Motor neuron (in vitro differentiated cells): ENCODE results near the gene RBPJL. TPM values are rescaled to one million over a fixed set of nuclear protein-coding genes. Genes with fewer than 3 reads are reported as not detected.

ENCODE experiments used
- ATAC-seq, 8 experiments: fragments of 200-7000 bp; cut with Tn5 transposase; replicated peaks in 6 of 8; 2 replicates each; pipeline ENCODE4 v1.8.0; 2021; ENCODE audit warnings: mild to moderate bottlenecking in 8 of 8, moderate library complexity in 8 of 8
- H3K27ac ChIP-seq, 2 donors: fragments of 250-450 bp; sonication (Bioruptor Pico); 2 replicates each; pipeline ENCODE4 v1.9.0; 2021; ENCODE audit warnings: antibody characterized with exemption in 2 of 2, mild to moderate bottlenecking in 2 of 2, moderate library complexity in 1 of 2
- H3K4me1 ChIP-seq, 2 donors: fragments of 250-450 bp; sonication (Bioruptor Pico); replicated peaks in 1 of 2; 2 replicates each; pipeline ENCODE4 v1.6.1; 2021; ENCODE audit warnings: antibody characterized with exemption in 2 of 2, mild to moderate bottlenecking in 2 of 2, moderate library complexity in 1 of 2
- H3K4me3 ChIP-seq, 5 donors: fragments of 250-450 bp; sonication (Bioruptor Pico); 2 replicates each; pipeline ENCODE4 v1.9.0; 2021; ENCODE audit warnings: antibody characterized with exemption in 5 of 5, mild to moderate bottlenecking in 5 of 5, moderate library complexity in 4 of 5
- WGBS, 10 experiments: fragments of 450-650 bp; shearing (Covaris generic); methylation state at CpG; one replicate each; pipeline ENCODE4 v1.0.0; 2022; 5-methylcytosine and 5-hydroxymethylcytosine counted together
- in situ Hi-C, 9 experiments: fragments of 400-800 bp; cut with MboI; loops; one replicate each; pipeline ENCODE4 v1.15.0; 2021; ENCODE audit warnings: low sequenced_read_pairs in 9 of 9, low pct_unique_long_range_greater_than_20kb in 2 of 9; ENCODE audit not compliant: unreplicated experiment in 9 of 9
- total RNA-seq, 8 experiments: library from RNA; unstranded; fragments of 300-600 nt; gene quantifications; 2 replicates each; pipeline versions ENCODE4 v1.2.3 to v1.2.4, GENCODE V29; 2022

RBPJL gene
- total RNA-seq, 8 experiments from 2014 or later, result 0.62 TPM; not detected in 7

GRCh38 chr20:45311589-45312211 is 5.1 kb downstream of the RBPJL start:
- 4 to 63% (median 29%) methylated on average over 3 to 12 of the region's 45 CpGs; no CpG with 5 or more reads in 4 of the 10 experiments for WGBS, 10 experiments
- Histone ChIP-seq H3K4me3 (no peak overlapping the region), H3K27ac (no peak overlapping the region), H3K4me1 (no peaks in the 10 kb centered on the region)
- in situ Hi-C loops, result loop anchor here in 3 of 9 experiments (25.0 kb wide), 2 partner anchors 126 to 451 kb away; no protein-coding TSS in a partner anchor
- peak; percentile 43 to 93 (median 74) for ATAC-seq

GRCh38 chr20:45312241-45312640 is 5.6 kb downstream of the RBPJL start:
- WGBS, 10 experiments, result no CpG with 5 or more reads among the region's 21 CpGs
- no peak for ATAC-seq
- in situ Hi-C loops, result loop anchor here in 3 of 9 experiments (25.0 kb wide), 2 partner anchors 125 to 450 kb away; no protein-coding TSS in a partner anchor
- Histone ChIP-seq H3K4me1 (no peaks in the 10 kb centered on the region), H3K4me3 (no peak overlapping the region), H3K27ac (no peak overlapping the region)

GRCh38 chr20:45313065-45313695 is 6.5 kb downstream of the RBPJL start:
- no peaks in the 10 kb centered on the region for H3K4me1 ChIP-seq
- in situ Hi-C loops, result loop anchor here in 3 of 9 experiments (25.0 kb wide), 2 partner anchors 124 to 449 kb away; no protein-coding TSS in a partner anchor
- 40 to 100% (median 84%) methylated on average over 1 to 6 of the region's 8 CpGs; no CpG with 5 or more reads in 3 of the 10 experiments for WGBS, 10 experiments
- no peak overlapping the region for H3K27ac ChIP-seq
- no peak for ATAC-seq
- H3K4me3 ChIP-seq, result no peak overlapping the region

- no peaks in the 10 kb centered on the region for H3K4me1 ChIP-seq
- in situ Hi-C loops, result loop anchor here in 3 of 9 experiments (25.0 kb wide), 2 partner anchors 123 to 448 kb away; no protein-coding TSS in a partner anchor
- no peak overlapping the region for H3K27ac ChIP-seq
- WGBS, 10 experiments, result 70 to 87% (median 80%) methylated on average over 2 to 7 of the region's 11 CpGs; no CpG with 5 or more reads in 7 of the 10 experiments
- no peak for ATAC-seq
- no peak overlapping the region for H3K4me3 ChIP-seq
Observed at GRCh38 chr20:45313943-45314342, 7.3 kb downstream of the RBPJL start.

- Histone ChIP-seq H3K27ac (no peak overlapping the region), H3K4me3 (no peak overlapping the region), H3K4me1 (no peaks in the 10 kb centered on the region)
- no peak for ATAC-seq
- in situ Hi-C loops, result loop anchor here in 3 of 9 experiments (25.0 kb wide), 2 partner anchors 122 to 447 kb away; no protein-coding TSS in a partner anchor
- WGBS, 10 experiments, result 60 to 100% (median 88%) methylated on average over 1 to 4 of the region's 4 CpGs
Observed at GRCh38 chr20:45315672-45316071, 9.0 kb downstream of the RBPJL start.

- WGBS, 10 experiments, result 10 to 100% (median 87%) methylated on average over 2 to 9 of the region's 71 CpGs; no CpG with 5 or more reads in 2 of the 10 experiments
- no peaks in the 10 kb centered on the region for H3K4me1 ChIP-seq
- no peak overlapping the region for H3K27ac ChIP-seq
- H3K4me3 ChIP-seq, result no peak overlapping the region
- in situ Hi-C loops, result loop anchor here in 3 of 9 experiments (25.0 kb wide), 2 partner anchors 121 to 446 kb away; no protein-coding TSS in a partner anchor
- ATAC-seq, result no peak
Observed at GRCh38 chr20:45316150-45317080, 9.8 kb downstream of the RBPJL start.

GRCh38 chr20:45317826-45318225 is 11.2 kb downstream of the RBPJL start:
- in situ Hi-C loops, result loop anchor here in 3 of 9 experiments (25.0 kb wide), 2 partner anchors 119 to 444 kb away; no protein-coding TSS in a partner anchor
- H3K27ac ChIP-seq, result no peak overlapping the region

GRCh38 chr20:45318386-45318939 is 11.8 kb downstream of the RBPJL start:
- in situ Hi-C loops, result loop anchor here in 3 of 9 experiments (25.0 kb wide), 2 partner anchors 119 to 444 kb away; no protein-coding TSS in a partner anchor
- no peak overlapping the region for H3K27ac ChIP-seq
- no peak for ATAC-seq
- H3K4me3 ChIP-seq, result no peak overlapping the region
- H3K4me1 ChIP-seq, result no peaks in the 10 kb centered on the region
- 37 to 98% (median 81%) methylated on average over 1 to 6 of the region's 7 CpGs; no CpG with 5 or more reads in 2 of the 10 experiments for WGBS, 10 experiments

More at GRCh38 chr20:45317826-45318225, 11.2 kb downstream of the RBPJL start:
- WGBS, 10 experiments, result 20 to 100% (median 45%) methylated on average over 1 to 2 of the region's 3 CpGs; no CpG with 5 or more reads in 6 of the 10 experiments
- ATAC-seq, result no peak
- H3K4me1 ChIP-seq, result no peaks in the 10 kb centered on the region
- no peak overlapping the region for H3K4me3 ChIP-seq

GRCh38 chr20:45318948-45319347 is 12.3 kb downstream of the RBPJL start:
- no peak overlapping the region for H3K4me3 ChIP-seq

GRCh38 chr20:45320948-45321595 is 14.4 kb downstream of the RBPJL start:
- H3K27ac ChIP-seq, result no peak overlapping the region
- no peak overlapping the region for H3K4me3 ChIP-seq
- WGBS, 10 experiments, result 79 to 100% (median 92%) methylated on average over 1 to 4 of the region's 5 CpGs; no CpG with 5 or more reads in 1 of the 10 experiments
- in situ Hi-C loops, result loop anchor here in 3 of 9 experiments (25.0 kb wide), 2 partner anchors 116 to 441 kb away; no protein-coding TSS in a partner anchor
- H3K4me1 ChIP-seq, result peaks cover 5 to 11% of the 10 kb centered on the region in 2 donors
- ATAC-seq, result no peak

More at GRCh38 chr20:45318948-45319347, 12.3 kb downstream of the RBPJL start:
- in situ Hi-C loops, result loop anchor here in 3 of 9 experiments (25.0 kb wide), 2 partner anchors 118 to 443 kb away; no protein-coding TSS in a partner anchor
- 0 to 100% (median 71%) methylated on average over 1 to 2 of the region's 2 CpGs; no CpG with 5 or more reads in 4 of the 10 experiments for WGBS, 10 experiments
- H3K27ac ChIP-seq, result no peak overlapping the region
- ATAC-seq, result no peak
- H3K4me1 ChIP-seq, result no peaks in the 10 kb centered on the region

GRCh38 chr20:45322952-45323383 is 16.3 kb downstream of the RBPJL start:
- peak in 3 of 8 experiments; percentile 5 to 29 (median 11) for ATAC-seq
- Histone ChIP-seq H3K27ac (no peak overlapping the region), H3K4me3 (no peak overlapping the region), H3K4me1 (peaks cover 6 to 11% of the 10 kb centered on the region in 2 donors)
- in situ Hi-C loops, result loop anchor here in 3 of 9 experiments (25.0 kb wide), 2 partner anchors 114 to 439 kb away; no protein-coding TSS in a partner anchor
- 56 to 92% (median 81%) methylated on average over 1 to 7 of the region's 7 CpGs; no CpG with 5 or more reads in 4 of the 10 experiments for WGBS, 10 experiments
